Measurements from ENCODE around the gene FAAP20. TPM values are rescaled to one million over a fixed set of nuclear protein-coding genes. Genes with fewer than 3 reads are reported as not detected.

FAAP20 gene
- total and polyA plus RNA-seq, 9 of the 15 experiments (the other 6 are each of a cell fraction or from before 2014, with no cell fraction given), result 0.58 to 143 (median 9.9) TPM

DNA sequence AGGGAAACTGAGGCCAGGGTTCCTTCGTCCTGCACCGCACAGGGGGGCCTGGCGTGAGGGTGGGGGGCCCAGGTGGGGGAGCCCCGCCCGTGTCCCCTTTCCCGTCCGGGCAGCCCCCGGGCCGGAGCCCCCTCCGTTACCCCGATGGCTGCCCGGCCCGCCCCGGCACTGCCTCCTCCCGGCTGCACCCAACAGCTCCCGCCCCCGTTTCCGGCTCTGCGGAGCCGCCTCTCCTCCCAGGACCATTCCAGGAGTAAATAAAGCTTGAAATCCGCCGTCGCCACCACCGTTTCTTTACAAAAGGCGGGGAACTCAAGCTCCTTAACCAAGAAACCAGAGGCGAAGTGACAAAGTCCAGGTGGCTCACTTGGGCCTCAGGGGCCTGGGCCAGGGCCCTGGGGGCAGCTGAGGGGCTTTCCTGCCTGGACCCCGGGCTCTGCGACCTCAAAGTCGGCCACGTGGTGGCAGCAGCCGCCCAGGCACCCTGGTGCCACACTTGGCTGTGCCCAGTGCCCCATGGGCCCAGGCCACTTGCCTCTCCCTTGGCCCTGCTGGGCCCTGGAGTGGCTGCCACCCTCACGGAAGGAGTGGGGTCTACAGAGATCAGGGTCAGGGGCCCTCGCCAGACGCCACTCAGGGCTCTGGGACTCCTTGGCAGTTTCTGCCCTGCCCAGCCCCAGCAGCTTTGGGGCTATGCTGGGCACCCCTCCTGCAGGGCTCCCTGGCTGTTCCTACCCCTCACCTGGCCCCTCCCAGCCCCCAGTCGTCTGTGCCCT lies 514 bp upstream of the FAAP20 start (continued):
- TF ChIP-seq, protein P1, sequence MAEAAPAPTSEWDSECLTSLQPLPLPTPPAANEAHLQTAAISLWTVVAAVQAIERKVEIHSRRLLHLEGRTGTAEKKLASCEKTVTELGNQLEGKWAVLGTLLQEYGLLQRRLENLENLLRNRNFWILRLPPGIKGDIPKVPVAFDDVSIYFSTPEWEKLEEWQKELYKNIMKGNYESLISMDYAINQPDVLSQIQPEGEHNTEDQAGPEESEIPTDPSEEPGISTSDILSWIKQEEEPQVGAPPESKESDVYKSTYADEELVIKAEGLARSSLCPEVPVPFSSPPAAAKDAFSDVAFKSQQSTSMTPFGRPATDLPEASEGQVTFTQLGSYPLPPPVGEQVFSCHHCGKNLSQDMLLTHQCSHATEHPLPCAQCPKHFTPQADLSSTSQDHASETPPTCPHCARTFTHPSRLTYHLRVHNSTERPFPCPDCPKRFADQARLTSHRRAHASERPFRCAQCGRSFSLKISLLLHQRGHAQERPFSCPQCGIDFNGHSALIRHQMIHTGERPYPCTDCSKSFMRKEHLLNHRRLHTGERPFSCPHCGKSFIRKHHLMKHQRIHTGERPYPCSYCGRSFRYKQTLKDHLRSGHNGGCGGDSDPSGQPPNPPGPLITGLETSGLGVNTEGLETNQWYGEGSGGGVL (CRISPR knock-in tag; IDR thresholded peaks at IDR 0.05), result no peak
- TF ChIP-seq ZNF561 (CRISPR knock-in tag; conservative IDR thresholded peaks at IDR 0.05) (no peak), ZNF586 (CRISPR knock-in tag; conservative IDR thresholded peaks at IDR 0.05) (no peak), POLR2AphosphoS5 (IDR thresholded peaks at IDR 0.05; ENCODE audit: control insufficient read depth, insufficient read depth, low read depth, low read length) (0 out of 2 replicates have a peak, but pooled peaks have one; percentile 19), SIRT6 (IDR thresholded peaks at IDR 0.05; ENCODE audit: low read depth, low read length) (no peak), ETV5 (CRISPR knock-in tag; IDR thresholded peaks at IDR 0.05; ENCODE audit: low read depth) (peak; percentile 70; the same call in 1 of the 2 replicates), ZNF436 (CRISPR knock-in tag; IDR thresholded peaks at IDR 0.05) (no peak), ZNF57 (CRISPR knock-in tag; IDR thresholded peaks at IDR 0.05) (peak; percentile 38; the same call in 1 of the 2 replicates), ZNF77 (CRISPR knock-in tag; IDR thresholded peaks at IDR 0.05) (no peak)
- TF ChIP-seq, protein P2, sequence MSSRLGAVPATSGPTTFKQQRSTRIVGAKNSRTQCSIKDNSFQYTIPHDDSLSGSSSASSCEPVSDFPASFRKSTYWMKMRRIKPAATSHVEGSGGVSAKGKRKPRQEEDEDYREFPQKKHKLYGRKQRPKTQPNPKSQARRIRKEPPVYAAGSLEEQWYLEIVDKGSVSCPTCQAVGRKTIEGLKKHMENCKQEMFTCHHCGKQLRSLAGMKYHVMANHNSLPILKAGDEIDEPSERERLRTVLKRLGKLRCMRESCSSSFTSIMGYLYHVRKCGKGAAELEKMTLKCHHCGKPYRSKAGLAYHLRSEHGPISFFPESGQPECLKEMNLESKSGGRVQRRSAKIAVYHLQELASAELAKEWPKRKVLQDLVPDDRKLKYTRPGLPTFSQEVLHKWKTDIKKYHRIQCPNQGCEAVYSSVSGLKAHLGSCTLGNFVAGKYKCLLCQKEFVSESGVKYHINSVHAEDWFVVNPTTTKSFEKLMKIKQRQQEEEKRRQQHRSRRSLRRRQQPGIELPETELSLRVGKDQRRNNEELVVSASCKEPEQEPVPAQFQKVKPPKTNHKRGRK (tag; IDR thresholded peaks at IDR 0.05), result no peak
- TF ChIP-seq, protein P3, sequence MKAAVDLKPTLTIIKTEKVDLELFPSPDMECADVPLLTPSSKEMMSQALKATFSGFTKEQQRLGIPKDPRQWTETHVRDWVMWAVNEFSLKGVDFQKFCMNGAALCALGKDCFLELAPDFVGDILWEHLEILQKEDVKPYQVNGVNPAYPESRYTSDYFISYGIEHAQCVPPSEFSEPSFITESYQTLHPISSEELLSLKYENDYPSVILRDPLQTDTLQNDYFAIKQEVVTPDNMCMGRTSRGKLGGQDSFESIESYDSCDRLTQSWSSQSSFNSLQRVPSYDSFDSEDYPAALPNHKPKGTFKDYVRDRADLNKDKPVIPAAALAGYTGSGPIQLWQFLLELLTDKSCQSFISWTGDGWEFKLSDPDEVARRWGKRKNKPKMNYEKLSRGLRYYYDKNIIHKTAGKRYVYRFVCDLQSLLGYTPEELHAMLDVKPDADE (conservative IDR thresholded peaks at IDR 0.05; ENCODE audit: control insufficient read depth, low read depth, low read length), result 0 out of 2 replicates have a peak, but pooled peaks have one; percentile 49
- TF ChIP-seq, protein P4, sequence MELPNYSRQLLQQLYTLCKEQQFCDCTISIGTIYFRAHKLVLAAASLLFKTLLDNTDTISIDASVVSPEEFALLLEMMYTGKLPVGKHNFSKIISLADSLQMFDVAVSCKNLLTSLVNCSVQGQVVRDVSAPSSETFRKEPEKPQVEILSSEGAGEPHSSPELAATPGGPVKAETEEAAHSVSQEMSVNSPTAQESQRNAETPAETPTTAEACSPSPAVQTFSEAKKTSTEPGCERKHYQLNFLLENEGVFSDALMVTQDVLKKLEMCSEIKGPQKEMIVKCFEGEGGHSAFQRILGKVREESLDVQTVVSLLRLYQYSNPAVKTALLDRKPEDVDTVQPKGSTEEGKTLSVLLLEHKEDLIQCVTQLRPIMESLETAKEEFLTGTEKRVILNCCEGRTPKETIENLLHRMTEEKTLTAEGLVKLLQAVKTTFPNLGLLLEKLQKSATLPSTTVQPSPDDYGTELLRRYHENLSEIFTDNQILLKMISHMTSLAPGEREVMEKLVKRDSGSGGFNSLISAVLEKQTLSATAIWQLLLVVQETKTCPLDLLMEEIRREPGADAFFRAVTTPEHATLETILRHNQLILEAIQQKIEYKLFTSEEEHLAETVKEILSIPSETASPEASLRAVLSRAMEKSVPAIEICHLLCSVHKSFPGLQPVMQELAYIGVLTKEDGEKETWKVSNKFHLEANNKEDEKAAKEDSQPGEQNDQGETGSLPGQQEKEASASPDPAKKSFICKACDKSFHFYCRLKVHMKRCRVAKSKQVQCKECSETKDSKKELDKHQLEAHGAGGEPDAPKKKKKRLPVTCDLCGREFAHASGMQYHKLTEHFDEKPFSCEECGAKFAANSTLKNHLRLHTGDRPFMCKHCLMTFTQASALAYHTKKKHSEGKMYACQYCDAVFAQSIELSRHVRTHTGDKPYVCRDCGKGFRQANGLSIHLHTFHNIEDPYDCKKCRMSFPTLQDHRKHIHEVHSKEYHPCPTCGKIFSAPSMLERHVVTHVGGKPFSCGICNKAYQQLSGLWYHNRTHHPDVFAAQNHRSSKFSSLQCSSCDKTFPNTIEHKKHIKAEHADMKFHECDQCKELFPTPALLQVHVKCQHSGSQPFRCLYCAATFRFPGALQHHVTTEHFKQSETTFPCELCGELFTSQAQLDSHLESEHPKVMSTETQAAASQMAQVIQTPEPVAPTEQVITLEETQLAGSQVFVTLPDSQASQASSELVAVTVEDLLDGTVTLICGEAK (IDR thresholded peaks at IDR 0.05), result peak; percentile 87
- TF ChIP-seq, protein P4 (CRISPR knock-in tag; IDR thresholded peaks at IDR 0.05), result no peak
